Retina (tissue), 1 donor: Measurements from ENCODE around the gene ARRDC1.
A peak's percentile ranks its signal among the peaks of the same experiment; 100 is the strongest.
"Not testable (repeated sequence)": the region's sequence is repeated elsewhere in the genome, so short reads cannot be mapped to it uniquely, and the experiment has no call there.

Experiments used
- DNase-seq: peaks from one replicate; pipeline ENCODE4 v3.0.0-alpha.2; 2016

Gene ARRDC1

DNA sequence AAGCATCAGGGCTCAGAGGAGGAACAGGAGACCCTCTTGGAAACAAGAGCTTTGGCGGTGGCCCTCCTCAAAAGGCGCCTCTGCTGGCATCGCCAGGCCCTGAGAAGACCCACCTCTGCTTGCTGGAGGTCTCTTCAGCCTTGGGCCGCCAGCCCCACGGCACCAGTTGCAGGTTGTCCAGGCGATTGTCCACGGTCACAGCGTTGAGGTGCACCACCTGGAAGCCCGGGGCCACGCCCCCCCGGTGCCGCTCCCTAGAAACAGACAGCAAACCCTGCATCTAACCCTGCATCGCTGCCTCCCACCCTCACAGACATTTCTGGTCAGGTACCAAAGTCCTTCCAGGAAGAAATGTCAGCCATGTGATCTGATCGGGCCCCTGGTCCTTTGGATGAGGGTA, 18.6 kb upstream of the ARRDC1 start:
- no peak for DNase-seq

DNA sequence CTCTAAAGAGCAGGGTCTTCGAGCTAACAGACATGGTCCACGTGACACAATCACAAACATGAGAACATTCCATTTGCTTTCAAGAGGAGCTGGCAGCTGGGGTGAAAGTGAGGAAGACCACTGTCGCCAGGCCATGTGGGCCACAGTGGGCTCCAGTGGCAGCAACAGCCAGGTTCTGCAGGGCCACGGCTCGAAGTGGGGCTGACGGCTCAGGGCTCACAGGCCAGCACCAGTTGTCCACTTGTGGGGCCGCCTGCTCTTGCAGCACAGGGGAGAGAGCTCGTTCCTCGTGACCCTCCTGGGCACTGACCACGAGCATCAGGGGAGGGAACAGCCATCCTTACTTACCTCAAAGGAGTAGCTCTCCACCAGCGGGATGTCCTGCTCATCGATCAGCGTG, 17.2 kb upstream of the ARRDC1 start:
- DNase-seq, result no peak

DNA sequence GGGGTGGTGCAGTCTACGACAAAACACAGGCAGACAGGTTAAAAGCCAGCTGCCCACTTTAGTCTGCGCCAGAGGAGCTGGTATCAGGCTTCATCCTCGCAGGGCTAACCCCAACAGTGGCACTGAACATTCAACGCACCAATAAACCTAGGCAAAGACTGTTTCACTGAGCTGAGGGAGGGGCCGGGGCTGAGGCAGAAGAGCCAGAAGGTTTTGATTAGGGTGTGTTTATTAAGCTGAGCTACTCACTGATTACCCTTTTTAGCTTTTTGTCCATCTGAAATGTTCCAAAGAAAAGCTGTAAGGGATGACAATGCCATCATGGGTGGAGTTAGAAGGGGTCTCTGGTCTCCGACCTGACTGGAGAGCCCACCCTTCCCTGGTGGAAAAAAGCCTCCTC, 16.6 kb upstream of the ARRDC1 start:
- DNase-seq, result no peak

DNA sequence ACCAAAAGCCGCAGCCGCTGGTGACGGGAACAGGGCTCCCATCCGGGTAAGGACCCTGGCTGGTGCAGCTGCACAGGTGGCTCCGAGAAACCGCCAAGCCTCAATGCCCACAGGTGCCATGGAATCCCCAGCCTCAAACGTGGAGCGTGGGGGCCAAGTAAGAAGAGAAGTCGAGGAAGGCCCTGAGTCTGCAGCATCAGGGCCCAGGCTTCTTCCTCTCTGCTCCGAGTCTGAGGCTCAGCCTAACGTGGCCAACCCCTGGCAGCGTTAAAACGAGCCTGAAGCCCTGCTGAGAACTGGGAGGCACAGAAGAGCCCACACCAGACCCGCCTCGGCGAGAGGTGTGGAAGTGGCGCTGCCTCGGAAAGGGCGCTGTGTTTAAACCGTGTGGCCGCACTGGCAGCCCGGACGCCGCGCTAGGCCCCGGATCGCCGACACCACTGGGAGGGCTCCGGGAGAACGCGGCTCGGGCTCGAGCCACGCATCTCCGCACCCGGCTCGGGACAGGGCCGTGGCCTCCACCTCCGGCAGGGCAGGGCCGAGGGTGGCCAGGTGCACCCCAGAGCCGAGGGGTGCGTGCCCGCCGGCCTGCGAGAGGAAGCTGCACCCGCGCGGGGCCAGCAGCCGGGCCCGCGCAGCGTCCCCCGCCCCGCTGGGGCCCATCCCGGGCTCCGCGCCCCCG, 15.9 kb upstream of the ARRDC1 start:
- DNase-seq, result peak; percentile 40

DNA sequence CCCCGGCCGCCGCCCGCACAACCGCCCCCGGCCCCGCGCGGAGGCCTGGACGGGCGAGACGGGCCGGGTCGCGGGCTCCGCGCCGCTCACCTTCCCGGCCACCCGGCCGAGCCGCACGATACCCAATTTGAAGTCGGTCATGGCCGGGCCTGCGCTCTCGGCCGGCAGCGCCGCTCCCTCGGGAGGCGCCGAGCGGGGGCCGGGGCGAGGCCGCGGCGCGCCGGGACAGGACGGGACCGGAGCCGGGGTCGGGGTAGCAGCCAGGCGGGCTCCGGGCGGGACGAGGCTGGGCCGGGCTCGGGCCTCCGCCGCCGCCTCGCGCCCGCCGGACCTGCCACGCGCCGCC, 15.4 kb upstream of the ARRDC1 start:
- no peak for DNase-seq

DNA sequence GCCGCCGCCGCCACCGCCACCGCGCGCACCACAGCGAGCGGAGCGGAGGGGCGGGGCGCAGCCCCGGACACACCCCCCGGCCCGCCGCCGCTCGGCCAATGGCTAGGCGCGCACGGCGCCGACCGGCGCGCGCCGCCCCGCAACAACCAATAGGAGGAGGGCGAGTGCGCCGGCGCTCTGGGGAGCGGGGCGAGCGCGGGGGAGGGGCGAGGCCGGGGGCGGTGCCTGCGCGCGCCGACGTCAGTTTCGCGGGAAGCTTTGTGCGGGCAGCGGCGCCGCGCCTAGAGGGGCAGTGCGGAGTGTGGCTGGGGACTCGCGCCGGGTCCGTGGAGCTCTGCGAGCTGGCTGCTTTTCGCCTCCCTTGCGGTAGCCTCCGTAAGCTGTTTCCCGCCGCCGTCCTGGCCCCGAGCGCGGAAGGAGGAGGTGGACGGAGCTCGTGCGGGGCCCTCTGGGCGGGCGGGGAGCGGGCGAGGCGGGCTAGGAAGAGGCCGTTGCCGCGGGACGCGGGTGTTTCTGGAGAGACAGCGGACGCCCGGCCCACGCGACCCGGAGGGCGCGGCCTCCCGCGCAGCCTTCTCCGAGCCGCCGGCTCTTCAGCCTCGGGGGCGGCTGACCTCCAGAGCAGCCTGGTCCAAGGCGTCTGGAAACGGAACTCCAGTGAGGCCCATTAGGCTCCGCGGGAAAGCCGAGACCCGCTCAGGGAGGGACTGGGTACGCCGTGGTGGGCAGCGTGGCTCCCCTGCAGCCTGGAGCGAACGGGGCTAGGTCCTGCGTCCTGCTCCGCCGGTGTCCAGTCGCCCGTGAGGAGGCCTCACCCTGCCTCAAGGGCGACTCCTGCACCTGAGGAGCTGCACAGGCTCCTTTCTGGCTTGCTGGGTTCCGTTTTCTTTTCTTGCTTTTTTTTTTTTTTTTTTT, 14.8 kb upstream of the ARRDC1 start, which contains the start of gene ZMYND19:
ZMYND19 (minus strand) TSS at position 44 of the 915 bp plus-strand sequence. CDS start 249 bp downstream, outside the sequence.
- peak; percentile 89 for DNase-seq

DNA sequence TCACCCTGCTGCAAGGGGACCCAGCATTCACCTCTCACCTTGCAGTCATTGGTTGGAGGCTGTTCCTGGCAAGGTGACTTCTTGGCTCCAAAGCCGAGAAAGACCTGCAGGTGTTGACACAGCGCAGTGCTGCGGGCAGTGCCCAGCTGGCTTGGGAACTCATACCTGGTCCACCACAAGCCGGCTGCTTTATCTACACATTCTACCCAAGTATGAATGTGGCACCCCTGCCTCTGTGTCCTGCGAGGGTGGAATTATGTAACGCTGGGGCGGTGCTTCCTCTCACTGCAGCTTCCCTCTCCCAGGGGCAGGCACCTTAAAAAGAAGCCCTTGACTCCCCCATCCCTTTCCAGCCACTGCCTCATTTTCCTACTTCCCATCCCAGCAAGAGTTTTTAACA, 12.7 kb upstream of the ARRDC1 start:
- no peak for DNase-seq

DNA sequence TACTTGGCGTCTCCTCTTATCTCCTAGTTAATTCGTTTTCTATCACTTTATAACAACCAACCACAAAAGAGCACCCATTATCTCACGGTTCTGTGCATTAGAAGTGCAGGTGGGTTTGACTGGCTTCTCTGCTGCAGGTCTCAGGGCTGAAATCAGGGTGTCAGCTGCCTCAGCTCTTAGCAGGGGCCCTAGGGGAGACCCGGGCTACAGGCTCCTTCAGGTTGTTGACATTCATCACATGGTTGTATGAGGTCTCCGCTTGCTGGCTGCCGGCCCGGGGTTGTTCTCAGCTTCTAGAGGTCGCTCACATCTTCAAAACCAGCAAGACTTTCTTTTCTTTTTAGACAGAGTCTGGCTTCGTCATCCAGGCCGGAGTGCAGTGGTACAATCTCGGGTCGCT, 12.3 kb upstream of the ARRDC1 start:
- DNase-seq, result no peak

DNA sequence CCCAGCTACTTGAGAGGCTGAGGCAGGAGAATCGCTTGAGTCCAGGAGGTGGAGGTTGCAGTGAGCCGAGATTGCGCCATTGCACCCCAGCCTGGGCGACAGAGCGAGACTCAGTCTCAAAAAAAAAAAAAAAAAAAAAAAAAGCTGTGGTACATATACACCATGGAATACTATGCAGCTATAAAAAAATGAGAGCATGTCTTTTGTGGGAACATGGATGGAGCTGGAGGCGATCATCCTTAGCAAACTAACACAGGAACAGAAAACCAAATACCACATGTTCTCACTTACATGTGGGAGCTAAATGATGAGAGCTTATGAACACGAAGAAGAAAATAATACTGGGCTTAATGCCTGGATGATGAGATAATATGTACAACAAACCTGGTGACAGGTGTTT, 8.9 kb upstream of the ARRDC1 start:
- not testable (repeated sequence) for DNase-seq

DNA sequence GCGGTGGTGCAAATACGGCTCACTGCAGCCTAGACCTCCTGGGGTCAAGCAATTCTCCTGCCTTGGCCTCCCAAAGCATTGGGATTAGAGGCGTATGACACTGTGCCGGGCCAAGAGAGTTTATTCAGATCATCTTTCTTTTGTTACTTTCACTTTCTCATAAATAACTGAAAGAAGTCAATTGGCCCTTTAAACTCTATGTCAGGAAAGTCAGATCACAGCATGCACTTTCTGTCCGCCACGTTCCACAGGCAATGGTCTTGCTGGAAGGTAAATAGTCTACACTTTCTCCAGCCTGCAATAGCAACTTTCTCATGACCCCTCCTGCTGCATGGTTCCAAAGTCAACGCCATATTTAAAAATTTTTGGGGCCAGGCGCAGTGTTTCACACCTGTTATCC, 6.5 kb upstream of the ARRDC1 start:
- no peak for DNase-seq

DNA sequence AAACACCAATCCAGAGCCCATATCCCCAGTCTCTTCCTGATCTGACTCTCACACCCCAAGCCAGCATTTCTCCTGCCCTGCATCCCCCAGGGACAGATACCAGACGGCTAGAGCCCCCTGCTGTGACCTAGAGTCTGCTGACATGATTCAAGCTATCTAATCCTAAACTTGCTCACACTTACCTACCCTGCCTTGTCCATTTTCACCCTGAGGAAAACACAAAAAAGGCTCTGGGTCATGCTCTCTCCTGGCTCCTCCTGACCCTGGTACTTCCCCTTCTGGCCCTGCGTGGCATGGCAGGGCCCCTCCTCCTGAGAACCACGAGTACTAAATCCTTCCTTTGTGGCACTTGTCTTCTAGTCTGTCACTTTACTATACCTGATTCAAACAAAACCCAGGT, 2.8 kb upstream of the ARRDC1 start:
- no peak for DNase-seq

DNA sequence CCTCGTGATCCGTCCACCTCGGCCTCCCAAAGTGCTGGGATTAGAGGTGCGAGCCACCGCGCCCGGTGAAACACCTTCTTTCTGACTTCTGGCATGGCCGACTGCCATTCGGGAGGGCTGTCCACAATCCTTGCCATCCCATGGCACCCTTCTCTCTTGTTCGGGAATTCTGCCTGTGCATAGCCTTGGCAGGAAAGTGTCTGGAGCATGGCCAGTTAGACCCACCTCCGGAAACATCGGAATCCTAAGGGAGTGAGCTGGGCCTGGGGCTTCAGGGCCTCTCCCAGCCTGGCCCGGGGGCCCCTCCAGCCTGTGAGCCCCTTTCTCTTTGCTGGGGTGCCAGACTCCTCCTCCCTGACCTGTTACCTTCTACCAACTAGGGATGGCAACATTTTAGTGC, 1.6 kb upstream of the ARRDC1 start:
- DNase-seq, result no peak

DNA sequence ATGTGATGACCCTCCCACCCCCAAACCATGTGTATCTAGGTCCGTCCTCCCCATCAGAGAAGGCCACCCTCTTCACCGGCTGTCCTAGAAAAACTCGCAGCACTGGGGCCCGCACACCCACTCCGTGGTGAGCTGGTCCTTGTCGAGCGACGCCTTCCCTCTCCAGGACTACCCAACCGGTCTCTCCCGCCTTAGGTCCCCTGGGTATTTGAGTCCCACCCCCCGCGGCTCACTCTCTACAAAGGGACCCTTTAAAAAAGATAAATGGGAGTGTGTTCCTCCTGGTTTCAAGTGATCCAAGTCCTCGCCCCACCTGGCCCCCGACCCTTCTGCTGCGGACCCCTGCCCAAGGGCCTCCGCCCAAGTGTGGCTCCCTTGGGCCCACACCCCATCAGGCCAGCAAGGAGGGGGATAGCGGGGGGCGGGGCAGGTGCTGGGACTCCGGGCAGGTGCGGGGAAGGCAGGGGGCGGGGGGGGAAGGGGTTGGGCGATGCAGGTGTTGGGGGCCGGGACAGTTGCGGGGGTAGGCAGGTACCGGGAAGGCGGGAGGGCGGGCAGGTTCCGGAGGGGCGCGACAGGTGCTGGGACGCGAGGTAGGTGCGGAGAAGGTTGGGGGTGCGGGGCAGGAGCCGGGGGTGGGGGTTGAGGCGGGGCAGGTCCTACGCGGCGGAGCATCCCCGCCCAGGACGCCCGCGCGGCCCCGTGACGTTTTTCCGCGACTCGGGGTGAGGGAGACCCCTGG, 970 bp upstream of the ARRDC1 start:
- no peak for DNase-seq

DNA sequence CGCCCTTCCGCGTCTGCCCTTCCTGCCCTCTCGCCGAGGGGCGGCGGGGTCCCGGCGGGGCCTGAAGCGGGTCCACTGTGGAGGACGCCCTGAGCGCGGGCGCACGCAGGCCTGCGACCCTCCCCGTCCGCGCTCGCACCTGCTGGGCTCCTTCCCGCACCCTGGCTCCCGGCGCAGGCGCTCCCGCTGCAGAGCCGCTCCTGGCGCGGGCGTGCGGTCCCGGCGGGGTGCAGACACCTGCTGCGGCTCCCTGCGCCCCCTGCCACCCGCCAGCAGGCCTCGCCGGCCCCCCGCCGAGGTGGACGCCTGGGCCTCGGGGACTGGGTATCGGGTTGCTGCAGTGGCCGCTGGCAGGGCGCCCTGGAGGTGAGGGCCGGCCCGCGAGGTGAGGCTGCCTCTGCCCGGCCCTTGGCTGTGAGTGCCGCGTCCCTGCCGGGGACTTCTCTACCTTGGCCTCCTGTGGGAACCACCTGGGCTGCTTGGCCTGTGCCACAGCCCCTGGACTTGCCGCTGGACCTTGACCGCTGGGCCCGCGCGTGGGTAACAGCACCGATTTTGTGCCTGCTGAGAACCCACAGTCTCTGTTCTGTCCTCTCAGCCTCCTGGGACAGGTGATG, 627 bp downstream of the ARRDC1 start:
- peak; percentile 40 for DNase-seq

DNA sequence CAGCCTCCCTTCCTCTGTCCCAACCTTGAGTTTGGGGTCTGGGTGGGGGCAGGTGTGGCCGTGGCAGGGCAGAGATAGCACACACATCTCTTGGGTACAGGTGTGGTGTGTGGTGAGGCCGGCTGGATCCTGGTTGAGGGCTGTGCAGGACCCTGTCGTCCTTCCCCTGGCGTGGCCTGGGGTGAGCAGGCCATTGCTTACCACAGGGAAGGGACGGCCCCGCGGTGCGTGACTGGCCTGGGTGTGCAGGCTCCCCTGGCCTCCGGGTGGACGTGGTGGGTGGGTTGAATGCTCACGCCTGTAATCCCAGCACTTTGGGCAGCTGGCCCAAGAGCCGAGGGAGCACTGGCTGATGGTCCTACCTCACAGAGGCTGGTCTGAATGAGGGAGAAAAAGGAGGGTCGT, 1.2 kb downstream of the ARRDC1 start:
- DNase-seq, result no peak

DNA sequence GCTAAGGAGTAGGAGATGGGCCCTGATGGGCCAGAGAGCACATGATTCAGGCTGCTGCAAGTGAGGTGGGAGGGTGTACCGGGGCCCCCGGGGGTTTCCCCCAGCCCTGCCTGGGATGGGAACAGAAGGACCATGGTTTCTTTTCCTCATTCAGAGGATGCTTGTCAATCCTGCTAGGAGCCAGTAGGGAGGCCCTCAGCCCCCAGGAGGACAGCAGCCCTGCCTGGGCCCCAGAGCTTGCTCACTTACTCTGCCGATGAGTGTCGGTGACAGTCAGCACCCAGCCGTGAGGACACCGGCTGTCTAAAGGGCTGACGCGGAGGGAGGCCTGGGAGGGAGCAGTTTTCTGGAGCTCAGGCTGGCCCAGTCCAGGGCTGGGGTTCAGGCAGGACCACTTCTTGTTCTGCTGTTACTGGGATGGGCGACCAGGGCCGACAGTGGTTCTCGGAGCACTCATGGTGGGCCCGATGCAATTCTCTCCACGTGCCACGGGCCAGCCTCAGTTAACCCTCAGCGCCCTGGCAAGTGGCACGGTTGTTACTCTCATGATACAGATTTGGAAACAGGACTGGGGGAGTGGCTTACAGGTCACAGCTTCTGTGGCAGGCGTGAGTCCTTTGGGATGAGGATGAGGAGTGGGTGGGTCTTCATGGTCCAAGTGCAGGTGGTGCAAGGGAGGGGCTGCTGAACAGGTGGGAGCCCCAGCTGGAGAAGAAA, 1.8 kb downstream of the ARRDC1 start:
- peak; percentile 64 for DNase-seq

DNA sequence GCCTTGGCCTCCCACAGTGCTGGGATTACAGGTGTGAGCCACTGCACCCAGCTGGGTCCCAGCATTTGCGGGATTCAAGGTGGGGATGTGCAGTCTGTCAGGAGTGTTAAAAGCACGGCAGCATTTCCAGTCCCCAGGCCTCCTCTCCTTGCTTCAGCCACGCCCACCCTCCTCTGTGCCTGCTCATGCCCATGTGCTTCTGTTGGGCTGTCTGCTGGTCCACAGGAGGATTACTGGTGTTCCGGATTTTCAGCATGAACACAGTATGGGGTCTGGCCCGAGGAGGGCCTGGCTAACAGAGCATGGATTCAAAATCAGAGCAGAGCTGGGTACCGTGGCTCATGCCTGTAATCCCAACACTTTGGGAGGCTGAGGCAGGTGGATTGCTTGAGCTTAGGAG, 5.5 kb downstream of the ARRDC1 start:
- no peak for DNase-seq

DNA sequence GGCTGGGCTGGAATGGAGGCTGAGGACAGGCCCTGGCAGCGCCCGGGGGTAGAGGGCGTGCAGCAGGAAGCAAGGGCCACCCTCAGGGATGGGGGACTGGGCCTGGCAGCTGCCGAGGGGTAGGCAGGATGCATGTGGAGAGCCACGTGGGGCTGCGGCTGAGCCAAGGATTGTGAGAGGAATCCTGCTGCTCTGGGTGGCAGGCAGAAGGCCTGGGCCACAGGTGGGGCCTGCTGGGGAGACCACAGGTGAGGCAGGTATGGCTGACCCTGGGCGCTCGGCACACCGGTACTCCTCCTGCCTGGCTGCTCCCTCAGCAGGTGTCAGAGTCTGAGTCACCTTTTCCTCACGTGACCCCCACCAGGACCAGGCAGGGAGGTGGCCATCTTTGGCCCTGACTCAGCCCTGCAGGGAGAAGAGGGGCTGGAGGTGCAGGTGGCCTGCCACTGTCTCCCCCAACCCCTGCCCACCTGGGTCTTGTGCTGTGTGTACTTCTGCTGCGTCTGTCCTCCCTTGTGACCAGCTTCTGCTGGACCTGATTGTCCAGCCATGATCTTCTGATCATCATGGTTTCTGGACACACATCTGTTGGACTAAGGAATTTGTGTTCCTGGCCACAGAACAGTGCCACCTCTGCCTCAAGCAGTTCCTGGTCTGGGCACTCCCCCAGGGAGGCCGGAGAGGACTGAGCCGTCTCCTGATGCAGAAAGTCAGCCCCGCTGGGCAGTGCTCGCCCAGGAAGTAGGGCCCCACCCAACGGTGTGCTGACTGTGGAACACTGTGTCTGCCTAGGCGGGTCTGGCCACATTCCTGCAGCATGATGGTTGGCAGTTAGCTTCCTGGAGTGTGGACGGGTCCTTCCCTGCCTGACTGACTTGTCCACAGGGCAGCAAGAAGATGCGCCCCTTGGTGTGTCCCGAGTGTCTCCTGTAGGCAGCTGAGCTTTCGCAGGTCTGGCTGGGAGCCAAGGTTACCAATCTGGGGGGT, 6.4 kb downstream of the ARRDC1 start:
- no peak for DNase-seq

DNA sequence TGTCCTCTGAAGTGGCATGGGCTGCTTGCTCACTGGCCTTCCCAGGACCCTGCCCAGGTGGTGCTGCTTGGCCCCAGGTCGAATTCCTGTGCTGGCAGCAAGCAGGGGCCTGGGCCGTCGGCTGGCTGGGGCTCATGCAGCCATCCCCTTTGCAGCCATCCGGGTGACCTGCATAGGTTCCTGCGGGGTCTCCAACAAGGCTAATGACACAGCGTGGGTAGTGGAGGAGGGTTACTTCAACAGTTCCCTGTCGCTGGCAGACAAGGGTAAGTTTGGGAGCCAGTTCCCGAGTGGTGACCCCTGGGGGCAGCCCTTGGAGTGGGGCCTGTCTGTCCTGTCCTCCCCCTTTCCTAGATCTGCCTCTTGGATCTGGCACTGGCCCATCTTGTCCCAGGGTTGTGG, 7.3 kb downstream of the ARRDC1 start:
- no peak for DNase-seq

DNA sequence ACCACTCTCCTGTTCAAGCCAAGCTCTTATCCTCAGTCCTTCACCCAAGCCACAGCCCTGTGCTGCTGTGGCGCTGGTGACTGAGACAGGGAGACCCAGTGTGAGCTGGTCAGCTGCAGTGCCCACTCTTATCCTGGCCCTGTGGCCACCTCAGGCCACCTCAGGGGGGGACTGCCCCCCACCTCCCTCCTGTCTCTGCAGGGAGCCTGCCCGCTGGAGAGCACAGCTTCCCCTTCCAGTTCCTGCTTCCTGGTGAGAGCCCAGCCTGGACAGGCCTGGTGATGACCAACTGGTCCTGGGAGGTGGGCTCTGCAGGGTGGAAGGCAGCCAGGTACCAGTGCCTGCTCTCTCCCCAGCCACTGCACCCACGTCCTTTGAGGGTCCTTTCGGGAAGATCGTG, 7.8 kb downstream of the ARRDC1 start:
- DNase-seq, result no peak
